Measurements from ENCODE around the gene ACTR3. TPM values are rescaled to one million over a fixed set of nuclear protein-coding genes. Genes with fewer than 3 reads are reported as not detected.
A peak's percentile ranks its signal among the peaks of the same experiment; 100 is the strongest.

The ACTR3 gene
- total RNA-seq, 2 donors from 2014 or later: 142 to 177 TPM

GRCh38 chr2:113895819-113896563 lies 6.1 kb downstream of the ACTR3 start:
- TF ChIP-seq, protein P1, sequence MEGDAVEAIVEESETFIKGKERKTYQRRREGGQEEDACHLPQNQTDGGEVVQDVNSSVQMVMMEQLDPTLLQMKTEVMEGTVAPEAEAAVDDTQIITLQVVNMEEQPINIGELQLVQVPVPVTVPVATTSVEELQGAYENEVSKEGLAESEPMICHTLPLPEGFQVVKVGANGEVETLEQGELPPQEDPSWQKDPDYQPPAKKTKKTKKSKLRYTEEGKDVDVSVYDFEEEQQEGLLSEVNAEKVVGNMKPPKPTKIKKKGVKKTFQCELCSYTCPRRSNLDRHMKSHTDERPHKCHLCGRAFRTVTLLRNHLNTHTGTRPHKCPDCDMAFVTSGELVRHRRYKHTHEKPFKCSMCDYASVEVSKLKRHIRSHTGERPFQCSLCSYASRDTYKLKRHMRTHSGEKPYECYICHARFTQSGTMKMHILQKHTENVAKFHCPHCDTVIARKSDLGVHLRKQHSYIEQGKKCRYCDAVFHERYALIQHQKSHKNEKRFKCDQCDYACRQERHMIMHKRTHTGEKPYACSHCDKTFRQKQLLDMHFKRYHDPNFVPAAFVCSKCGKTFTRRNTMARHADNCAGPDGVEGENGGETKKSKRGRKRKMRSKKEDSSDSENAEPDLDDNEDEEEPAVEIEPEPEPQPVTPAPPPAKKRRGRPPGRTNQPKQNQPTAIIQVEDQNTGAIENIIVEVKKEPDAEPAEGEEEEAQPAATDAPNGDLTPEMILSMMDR (IDR thresholded peaks at IDR 0.05): no peak
- Histone ChIP-seq H3K4me1 (ENCODE audit: control insufficient read depth in 1 of 2, low read depth in 2 of 2) (peaks cover 85 to 91% of the 10 kb centered on the region in 2 donors), H3K27me3 (replicated peaks; ENCODE audit: insufficient read depth) (no peaks in the 10 kb centered on the region), H3K4me3 (peak overlapping the region; percentile 45), H3K36me3 (no peaks in the 10 kb centered on the region), H3K9me3 (no peaks in the 10 kb centered on the region), H3K27ac (peak overlapping the region; percentile 0 to 17)
- no peak for DNase-seq (ENCODE audit: low spot score)
- ATAC-seq (ENCODE audit: insufficient number of reproducible peaks, low FRiP score, low read depth): no peak

DNA sequence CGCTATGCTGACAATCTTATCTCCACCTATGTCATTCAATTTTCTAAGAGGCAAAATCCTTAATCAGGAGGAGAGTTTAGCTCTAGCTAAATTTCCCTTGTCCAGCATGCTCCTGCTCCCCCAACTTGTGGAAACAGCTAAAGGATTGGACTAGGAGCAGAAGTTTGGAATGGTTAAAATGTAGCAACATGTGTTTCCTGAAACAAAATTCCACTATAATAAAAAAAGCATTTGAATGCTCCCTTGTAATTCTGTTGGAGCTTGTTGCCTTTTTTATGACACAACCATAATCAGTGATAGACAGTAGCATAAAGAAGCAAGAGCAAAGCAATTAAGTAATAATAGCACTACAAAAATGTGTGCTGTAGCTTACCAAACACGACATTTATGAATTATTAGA lies 6.9 kb downstream of the ACTR3 start:
- Histone ChIP-seq H3K27ac (peak overlapping the region in 1 of 2 donors; percentile 17), H3K9me3 (no peaks in the 10 kb centered on the region), H3K36me3 (no peaks in the 10 kb centered on the region), H3K27me3 (replicated peaks; ENCODE audit: insufficient read depth) (no peaks in the 10 kb centered on the region), H3K4me3 (peak overlapping the region; percentile 49), H3K4me1 (ENCODE audit: control insufficient read depth in 1 of 2, low read depth in 2 of 2) (peaks cover 91 to 96% of the 10 kb centered on the region in 2 donors)
- DNase-seq (ENCODE audit: low spot score) (no peak), ATAC-seq (ENCODE audit: insufficient number of reproducible peaks, low FRiP score, low read depth) (no peak)
- TF ChIP-seq, protein P1 (IDR thresholded peaks at IDR 0.05): no peak

- no peaks in the 10 kb centered on the region for H3K9me3 ChIP-seq
- DNase-seq (ENCODE audit: low spot score): no peak
- no peaks in the 10 kb centered on the region for H3K27me3 ChIP-seq (replicated peaks; ENCODE audit: insufficient read depth)
- peak overlapping the region; percentile 49 for H3K4me3 ChIP-seq
- H3K27ac ChIP-seq: peak overlapping the region in 1 of 2 donors; percentile 36
- no peak for ATAC-seq (ENCODE audit: insufficient number of reproducible peaks, low FRiP score, low read depth)
- TF ChIP-seq, protein P1 (IDR thresholded peaks at IDR 0.05): no peak
- H3K36me3 ChIP-seq: no peaks in the 10 kb centered on the region
- peaks cover 92 to 96% of the 10 kb centered on the region in 2 donors for H3K4me1 ChIP-seq (ENCODE audit: control insufficient read depth in 1 of 2, low read depth in 2 of 2)
Observed at GRCh38 chr2:113898081-113898480, 8.2 kb downstream of the ACTR3 start.

DNA sequence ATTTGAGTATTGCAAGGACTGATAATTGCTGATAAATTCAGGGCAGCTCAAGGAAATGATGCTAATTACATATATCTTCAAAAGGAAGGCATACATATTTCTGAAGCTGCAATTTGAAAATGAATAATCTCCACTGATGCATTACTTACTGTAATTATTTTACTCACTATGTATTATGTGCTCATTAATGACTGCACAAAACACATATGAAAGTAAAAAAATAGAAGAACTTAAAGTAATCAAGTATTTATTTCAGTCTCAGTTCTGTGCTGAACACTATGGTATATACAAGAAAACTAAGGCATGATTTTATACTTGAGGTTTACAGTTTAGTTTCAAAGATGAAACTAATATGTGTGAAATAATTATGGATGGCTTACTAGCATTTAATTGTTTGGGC lies 9.3 kb downstream of the ACTR3 start:
- Histone ChIP-seq H3K9me3 (no peaks in the 10 kb centered on the region), H3K27ac (no peak overlapping the region), H3K4me1 (ENCODE audit: control insufficient read depth in 1 of 2, low read depth in 2 of 2) (peaks cover 94 to 96% of the 10 kb centered on the region in 2 donors), H3K4me3 (no peak overlapping the region), H3K27me3 (replicated peaks; ENCODE audit: insufficient read depth) (no peaks in the 10 kb centered on the region), H3K36me3 (no peaks in the 10 kb centered on the region)
- TF ChIP-seq, protein P1 (IDR thresholded peaks at IDR 0.05): no peak
- DNase-seq (ENCODE audit: low spot score): no peak
- no peak for ATAC-seq (ENCODE audit: insufficient number of reproducible peaks, low FRiP score, low read depth)

DNA sequence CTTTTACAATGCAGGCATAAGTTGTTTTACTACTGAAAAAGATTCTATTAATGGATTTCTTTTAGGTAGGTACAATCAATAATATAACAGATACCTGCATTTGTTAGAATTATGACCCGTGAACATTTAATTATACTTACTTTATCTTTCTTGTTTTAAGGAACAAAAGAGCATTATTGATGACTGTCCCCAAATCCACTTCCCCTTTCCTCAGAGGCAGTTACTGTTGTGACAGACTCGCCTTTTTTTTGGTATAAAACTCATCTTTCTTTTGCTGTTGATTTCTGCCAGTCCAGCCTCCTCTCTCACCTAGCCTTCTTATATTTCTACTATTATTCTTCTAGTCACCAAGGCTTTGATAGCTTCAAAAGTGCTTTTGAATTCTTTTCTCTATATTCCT lies 12.1 kb downstream of the ACTR3 start:
- no peaks in the 10 kb centered on the region for H3K27me3 ChIP-seq (replicated peaks; ENCODE audit: insufficient read depth)
- DNase-seq (ENCODE audit: low spot score): no peak
- no peak overlapping the region for H3K4me3 ChIP-seq
- no peak for ATAC-seq (ENCODE audit: insufficient number of reproducible peaks, low FRiP score, low read depth)
- H3K9me3 ChIP-seq: no peaks in the 10 kb centered on the region
- H3K36me3 ChIP-seq: no peaks in the 10 kb centered on the region
- H3K4me1 ChIP-seq (ENCODE audit: control insufficient read depth in 1 of 2, low read depth in 2 of 2): peaks cover 76 to 90% of the 10 kb centered on the region in 2 donors
- no peak overlapping the region for H3K27ac ChIP-seq
- TF ChIP-seq, protein P1 (IDR thresholded peaks at IDR 0.05): no peak
